Activated CD4-positive, alpha-beta T cell treated with anti-CD3 and anti-CD28 coated beads, Interleukin-2, amount 50 U/mL, for 48 hours (primary cell): ENCODE data around the gene ZBTB7C.
A peak's percentile ranks its signal among the peaks of the same experiment; 100 is the strongest.

ENCODE experiments used
- DNase-seq, 2 experiments: peaks; one replicate each; pipeline ENCODE4 v3.0.0-alpha.2; 2020

The ZBTB7C gene

GRCh38 chr18:48320639-48320945, 88.6 kb downstream of the ZBTB7C start:
- DNase-seq: no peak

- DNase-seq: no peak
Measured at GRCh38 chr18:48319801-48320638, 89.2 kb downstream of the ZBTB7C start.

- DNase-seq: no peak
Measured at GRCh38 chr18:48318436-48318835, 90.7 kb downstream of the ZBTB7C start.

- no peak for DNase-seq
Measured at GRCh38 chr18:48317781-48318381, 91.3 kb downstream of the ZBTB7C start.

- no peak for DNase-seq
Measured at GRCh38 chr18:48316177-48316576, 93.0 kb downstream of the ZBTB7C start.

- DNase-seq: no peak
Measured at GRCh38 chr18:48314690-48315089, 94.5 kb downstream of the ZBTB7C start.

GRCh38 chr18:48313792-48314191, 95.4 kb downstream of the ZBTB7C start:
- no peak for DNase-seq

GRCh38 chr18:48312066-48312465, 97.1 kb downstream of the ZBTB7C start:
- no peak for DNase-seq

GRCh38 chr18:48310999-48311398, 98.2 kb downstream of the ZBTB7C start:
- DNase-seq: no peak

GRCh38 chr18:48310353-48310752, 98.8 kb downstream of the ZBTB7C start:
- no peak for DNase-seq

- DNase-seq: no peak
Measured at GRCh38 chr18:48308755-48309575, 100.2 kb downstream of the ZBTB7C start.

GRCh38 chr18:48308027-48308635, 101.1 kb downstream of the ZBTB7C start:
- no peak for DNase-seq

- no peak for DNase-seq
Measured at GRCh38 chr18:48306838-48307237, 102.3 kb downstream of the ZBTB7C start.

- no peak for DNase-seq
Measured at GRCh38 chr18:48304906-48305693, 104.1 kb downstream of the ZBTB7C start.

- DNase-seq: no peak
Measured at GRCh38 chr18:48303883-48304282, 105.3 kb downstream of the ZBTB7C start.

GRCh38 chr18:48302736-48303135, 106.4 kb downstream of the ZBTB7C start:
- no peak for DNase-seq

- DNase-seq: peak; percentile 19 to 29
Measured at GRCh38 chr18:48300463-48300961, 108.7 kb downstream of the ZBTB7C start.

- DNase-seq: no peak
Measured at GRCh38 chr18:48297139-48297538, 112.0 kb downstream of the ZBTB7C start.

GRCh38 chr18:48296581-48296980, 112.6 kb downstream of the ZBTB7C start:
- DNase-seq: no peak

GRCh38 chr18:48295586-48296311, 113.4 kb downstream of the ZBTB7C start:
- DNase-seq: no peak

GRCh38 chr18:48294899-48295585, 114.1 kb downstream of the ZBTB7C start:
- DNase-seq: no peak
